H9 (cell line): ENCODE measurements around the gene MAPK8IP1. TPM values are rescaled to one million over a fixed set of nuclear protein-coding genes. Genes with fewer than 3 reads are reported as not detected.

Source experiments
- DNase-seq: peaks from one replicate; pipeline ENCODE4 v3.0.0-alpha.2; 2017
- H2AFZ ChIP-seq: one replicate; pipeline ENCODE4 v1.6.1; 2013; ENCODE audit warnings: mild to moderate bottlenecking, low read length, control low read depth, moderate library complexity
- H2AK5ac ChIP-seq: 2 replicates; pipeline ENCODE4 v1.6.1; 2013; ENCODE audit warnings: low read length, control low read depth, mixed read lengths; ENCODE audit not compliant: insufficient read length
- H2BK120ac ChIP-seq: one replicate; pipeline ENCODE4 v1.6.1; 2013; ENCODE audit warnings: low read depth, mild to moderate bottlenecking, low read length, control low read depth, inconsistent platforms; ENCODE audit not compliant: poor library complexity, severe bottlenecking
- H2BK12ac ChIP-seq: 2 replicates; pipeline ENCODE4 v1.6.1; 2013; ENCODE audit warnings: low read length, control low read depth, mixed read lengths, low read depth; ENCODE audit not compliant: insufficient read length
- H2BK15ac ChIP-seq: 2 replicates; pipeline ENCODE4 v1.6.1; 2013; ENCODE audit warnings: low read depth, low read length, control low read depth
- H2BK20ac ChIP-seq: one replicate; pipeline ENCODE4 v1.6.1; 2013; ENCODE audit warnings: low read depth, mild to moderate bottlenecking, low read length, control low read depth, inconsistent platforms; ENCODE audit not compliant: poor library complexity, severe bottlenecking
- H2BK5ac ChIP-seq: 2 replicates; pipeline ENCODE4 v1.6.1; 2013; ENCODE audit warnings: low read length, control low read depth, mixed read lengths; ENCODE audit not compliant: insufficient read length
- H3K14ac ChIP-seq: 2 replicates; pipeline ENCODE4 v1.6.1; 2013; ENCODE audit warnings: low read length, control low read depth; ENCODE audit not compliant: insufficient read depth
- H3K18ac ChIP-seq: 2 replicates; pipeline ENCODE4 v1.6.1; 2013; ENCODE audit warnings: low read depth, mild to moderate bottlenecking, mixed read lengths, low read length, control low read depth; ENCODE audit not compliant: insufficient read length
- H3K23ac ChIP-seq: 2 replicates; pipeline ENCODE4 v1.6.1; 2013; ENCODE audit warnings: low read length, control low read depth, mixed read lengths, low read depth; ENCODE audit not compliant: insufficient read length
- H3K23me2 ChIP-seq: 2 replicates; pipeline ENCODE4 v1.6.1; 2013; ENCODE audit warnings: low read depth, mild to moderate bottlenecking, mixed read lengths, low read length, control low read depth; ENCODE audit not compliant: insufficient read length, poor library complexity, severe bottlenecking
- H3K27ac ChIP-seq: 2 replicates; pipeline ENCODE4 v1.5.1; 2013; ENCODE audit warnings: low read length, control low read depth, mixed read lengths, low read depth; ENCODE audit not compliant: insufficient read length
- H3K27me3 ChIP-seq: 2 replicates; pipeline ENCODE4 v1.6.1; 2013; ENCODE audit warnings: low read length, control low read depth, inconsistent platforms; ENCODE audit not compliant: insufficient read depth
- H3K4ac ChIP-seq: 2 replicates; pipeline ENCODE4 v1.6.1; 2013; ENCODE audit warnings: low read depth, mild to moderate bottlenecking, control low read depth, inconsistent platforms, low read length, moderate library complexity
- H3K4me1 ChIP-seq: 2 replicates; pipeline ENCODE4 v1.6.1; 2013; ENCODE audit warnings: low read length, control low read depth, inconsistent platforms; ENCODE audit not compliant: insufficient read depth
- H3K4me2 ChIP-seq: 2 replicates; pipeline ENCODE4 v1.6.1; 2013; ENCODE audit warnings: low read length, control low read depth, mixed read lengths; ENCODE audit not compliant: insufficient read length, insufficient read depth
- H3K56ac ChIP-seq: 2 replicates; pipeline ENCODE4 v1.6.1; 2013; ENCODE audit warnings: low read depth, mild to moderate bottlenecking, mixed read lengths, low read length, control low read depth; ENCODE audit not compliant: insufficient read length
- H3K79me1 ChIP-seq: 2 replicates; pipeline ENCODE4 v1.6.1; 2013; ENCODE audit warnings: low read depth, mild to moderate bottlenecking, moderate library complexity, low read length, control low read depth, inconsistent platforms; ENCODE audit not compliant: insufficient read depth, poor library complexity, severe bottlenecking
- H3K79me2 ChIP-seq: 2 replicates; pipeline ENCODE4 v1.6.1; 2013; ENCODE audit warnings: low read length, control low read depth, inconsistent platforms; ENCODE audit not compliant: insufficient read depth
- H3K9ac ChIP-seq: 2 replicates; pipeline ENCODE4 v1.6.1; 2013; ENCODE audit warnings: low read length, control low read depth, mixed read lengths; ENCODE audit not compliant: insufficient read length; ENCODE audit errors: extremely low read depth
- H3K9me3 ChIP-seq: one replicate; pipeline ENCODE4 v1.6.1; 2013; ENCODE audit warnings: low read depth, low read length, inconsistent platforms; ENCODE audit not compliant: control insufficient read depth
- H3T11ph ChIP-seq: one replicate; pipeline ENCODE4 v1.6.1; 2013; ENCODE audit warnings: mild to moderate bottlenecking, low read length, control low read depth, inconsistent platforms
- H4K20me1 ChIP-seq: one replicate; pipeline ENCODE4 v1.6.1; 2013; ENCODE audit not compliant: control insufficient read depth, insufficient read length, insufficient read depth
- H4K5ac ChIP-seq: 2 replicates; pipeline ENCODE4 v1.6.1; 2013; ENCODE audit warnings: low read depth, mild to moderate bottlenecking, mixed read lengths, low read length, control low read depth; ENCODE audit not compliant: insufficient read length
- H4K8ac ChIP-seq: replicated peaks from 2 replicates; pipeline ENCODE4 v1.6.1; 2013; ENCODE audit warnings: low read length, control low read depth, mixed read lengths, low read depth; ENCODE audit not compliant: insufficient read length
- H4K91ac ChIP-seq: 2 replicates; pipeline ENCODE4 v1.6.1; 2013; ENCODE audit warnings: low read depth, mild to moderate bottlenecking, moderate library complexity, mixed read lengths, low read length, control low read depth; ENCODE audit not compliant: insufficient read length
- H3K27ac Mint-ChIP-seq, 3 experiments: 2 replicates in 2 of 3; 3 replicates in 1 of 3; pipeline ENCODE4 v1.8.0; 2020 to 2021; ENCODE audit warnings: mixed read lengths in 3 of 3, mild to moderate bottlenecking in 1 of 3, moderate library complexity in 1 of 3
- H3K27me3 Mint-ChIP-seq: 2 replicates; pipeline ENCODE4 v1.8.0; 2021; ENCODE audit warnings: low read depth, mild to moderate bottlenecking, moderate library complexity, mixed read lengths
- H3K36me3 Mint-ChIP-seq, 3 experiments: 2 replicates in 2 of 3; 3 replicates in 1 of 3; pipeline ENCODE4 v1.8.0; 2020 to 2021; ENCODE audit warnings: low read depth in 3 of 3, mixed read lengths in 3 of 3; ENCODE audit not compliant: insufficient read depth in 1 of 3
- H3K4me1 Mint-ChIP-seq, 2 experiments: 2 replicates each; pipeline ENCODE4 v1.8.0; 2020; ENCODE audit warnings: mixed read lengths in 2 of 2
- H3K4me3 Mint-ChIP-seq, 2 experiments: 2 replicates in 1 of 2; 3 replicates in 1 of 2; pipeline ENCODE4 v1.8.0; 2020 to 2021; ENCODE audit warnings: mild to moderate bottlenecking in 2 of 2, mixed read lengths in 2 of 2, moderate library complexity in 1 of 2
- H3K9me3 Mint-ChIP-seq, 2 experiments: 2 replicates in 1 of 2; 3 replicates in 1 of 2; pipeline ENCODE4 v1.8.0; 2020; ENCODE audit warnings: mild to moderate bottlenecking in 2 of 2, mixed read lengths in 2 of 2, moderate library complexity in 1 of 2
- WGBS: extraction: QIAGEN DNeasy Blood & Tissue Kit; methylation state at CpG from one replicate; pipeline ENCODE4 v1.1.7; 2013; ENCODE audit warnings: missing lambda C conversion rate, low lambda C conversion rate, mixed read lengths; ENCODE audit not compliant: insufficient read length; ENCODE audit errors: extremely low coverage; 5-methylcytosine and 5-hydroxymethylcytosine counted together
- total RNA-seq: library from RNA; stranded (reverse); gene quantifications from 2 replicates; pipeline ENCODE4 v1.2.1, GENCODE V29; 2021
- TF ChIP-seq, protein P1 (sequence below): fragments of 200-600 bp; sonication (generic); conservative IDR thresholded peaks from 3 replicates; pipeline ENCODE4 v1.8.0; 2021; ENCODE audit warnings: antibody characterized with exemption, mild to moderate bottlenecking

Gene MAPK8IP1
- total RNA-seq, 1 experiment from 2014 or later = 30.2 TPM

DNA sequence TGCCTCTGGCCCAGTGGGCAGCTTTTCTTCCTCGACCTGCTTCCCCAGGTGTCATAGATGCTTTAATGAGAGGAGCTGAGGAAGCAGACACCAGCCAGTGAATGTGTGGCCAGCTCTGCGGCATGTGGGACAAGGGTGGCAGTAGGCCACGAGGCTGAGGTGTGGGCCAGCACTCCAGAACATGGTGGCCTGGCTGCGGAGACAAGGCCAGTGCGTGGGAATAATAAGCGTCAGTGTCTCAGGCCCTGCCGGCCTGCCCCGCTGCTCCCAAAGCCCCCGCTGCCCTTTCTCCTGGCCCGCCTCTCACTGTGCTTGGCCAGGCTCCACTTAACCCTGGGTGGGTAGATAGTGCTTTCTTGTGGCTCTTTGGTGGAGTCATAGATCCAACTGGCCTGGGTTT lies 2.1 kb downstream of the MAPK8IP1 start:
- no peak overlapping the region for H3K4me2 ChIP-seq
- no peak overlapping the region for H3K27ac ChIP-seq
- H2BK12ac ChIP-seq = no peak overlapping the region
- H3K4me3 Mint-ChIP-seq = no peak overlapping the region; a peak in 1 of 5 replicates
- H3K36me3 Mint-ChIP-seq = peaks cover 0 to 7% (median 0%) of the 10 kb centered on the region in 3 experiments; a peak in 3 of 7 replicates
- H3K4me1 Mint-ChIP-seq = peaks cover 12 to 21% of the 10 kb centered on the region in 2 experiments
- H3K14ac ChIP-seq = no peak overlapping the region
- H3K23ac ChIP-seq = no peak overlapping the region
- 0 out of 2 replicates have a peak, but pooled peaks cover 2% of the 10 kb centered on the region for H3K4me1 ChIP-seq
- no peak overlapping the region for H4K5ac ChIP-seq
- H2AK5ac ChIP-seq = no peak overlapping the region
- no peak overlapping the region for H2BK120ac ChIP-seq
- no peak overlapping the region for H2BK15ac ChIP-seq
- no peak overlapping the region for H3K56ac ChIP-seq
- DNase-seq = no peak
- no peak overlapping the region for H3T11ph ChIP-seq
- no peak overlapping the region for H2AFZ ChIP-seq
- peaks cover 10% of the 10 kb centered on the region for H3K27me3 Mint-ChIP-seq
- no peak overlapping the region for H3K27ac Mint-ChIP-seq
- H3K9me3 Mint-ChIP-seq = no peaks in the 10 kb centered on the region; a peak in 1 of 5 replicates
- no peak overlapping the region for H4K8ac ChIP-seq
- H3K27me3 ChIP-seq = no peaks in the 10 kb centered on the region
- H3K9ac ChIP-seq = no peak overlapping the region
- TF ChIP-seq, protein P1, sequence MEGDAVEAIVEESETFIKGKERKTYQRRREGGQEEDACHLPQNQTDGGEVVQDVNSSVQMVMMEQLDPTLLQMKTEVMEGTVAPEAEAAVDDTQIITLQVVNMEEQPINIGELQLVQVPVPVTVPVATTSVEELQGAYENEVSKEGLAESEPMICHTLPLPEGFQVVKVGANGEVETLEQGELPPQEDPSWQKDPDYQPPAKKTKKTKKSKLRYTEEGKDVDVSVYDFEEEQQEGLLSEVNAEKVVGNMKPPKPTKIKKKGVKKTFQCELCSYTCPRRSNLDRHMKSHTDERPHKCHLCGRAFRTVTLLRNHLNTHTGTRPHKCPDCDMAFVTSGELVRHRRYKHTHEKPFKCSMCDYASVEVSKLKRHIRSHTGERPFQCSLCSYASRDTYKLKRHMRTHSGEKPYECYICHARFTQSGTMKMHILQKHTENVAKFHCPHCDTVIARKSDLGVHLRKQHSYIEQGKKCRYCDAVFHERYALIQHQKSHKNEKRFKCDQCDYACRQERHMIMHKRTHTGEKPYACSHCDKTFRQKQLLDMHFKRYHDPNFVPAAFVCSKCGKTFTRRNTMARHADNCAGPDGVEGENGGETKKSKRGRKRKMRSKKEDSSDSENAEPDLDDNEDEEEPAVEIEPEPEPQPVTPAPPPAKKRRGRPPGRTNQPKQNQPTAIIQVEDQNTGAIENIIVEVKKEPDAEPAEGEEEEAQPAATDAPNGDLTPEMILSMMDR = no peak
- H3K79me1 ChIP-seq = no peaks in the 10 kb centered on the region
- no peaks in the 10 kb centered on the region for H4K20me1 ChIP-seq
- no peaks in the 10 kb centered on the region for H3K23me2 ChIP-seq
- WGBS = no CpG with 5 or more reads among the region's 10 CpGs
- no peaks in the 10 kb centered on the region for H3K9me3 ChIP-seq
- no peak overlapping the region for H2BK20ac ChIP-seq
- no peak overlapping the region for H4K91ac ChIP-seq
- no peak overlapping the region for H2BK5ac ChIP-seq
- no peaks in the 10 kb centered on the region for H3K79me2 ChIP-seq
- no peak overlapping the region for H3K4ac ChIP-seq
- no peak overlapping the region for H3K18ac ChIP-seq
